Gastroesophageal sphincter (tissue), 4 donors: Measurements from ENCODE around the gene FLG2. TPM values are rescaled to one million over a fixed set of nuclear protein-coding genes. Genes with fewer than 3 reads are reported as not detected.
"Not testable (repeated sequence)": the region's sequence is repeated elsewhere in the genome, so short reads cannot be mapped to it uniquely, and the experiment has no call there.

Source experiments
- ATAC-seq: fragments of 150-250 bp; one replicate; pipeline ENCODE4 v1.9.1; 2016; ENCODE audit warnings: mild to moderate bottlenecking, moderate library complexity
- H3K27ac ChIP-seq, 4 donors: fragments of 200-600 bp; sonication (generic) in 3 of 4; 1 replicate in 3 of 4; 2 replicates in 1 of 4; pipeline ENCODE4 v1.5.1; 2016 to 2019
- H3K27me3 ChIP-seq: fragments of 200-600 bp; sonication (generic); one replicate; pipeline ENCODE4 v1.5.1; 2019
- H3K36me3 ChIP-seq, 2 donors: fragments of 200-600 bp; sonication (generic); one replicate each; pipeline ENCODE4 v1.5.1; 2019; ENCODE audit warnings: control low read depth in 1 of 2
- H3K4me1 ChIP-seq, 3 donors: fragments of 200-600 bp; sonication (generic); 1 replicate in 2 of 3; 2 replicates in 1 of 3; pipeline ENCODE4 v1.5.1; 2016 to 2019; ENCODE audit warnings: control low read depth in 2 of 3
- H3K4me3 ChIP-seq, 2 donors: fragments of 200-600 bp; sonication (generic); one replicate each; pipeline ENCODE4 v1.5.1; 2019; ENCODE audit warnings: mild to moderate bottlenecking in 1 of 2, moderate library complexity in 1 of 2
- H3K9me3 ChIP-seq, 3 donors: fragments of 200-600 bp; sonication (generic); one replicate each; pipeline ENCODE4 v1.5.1; 2017 to 2019; ENCODE audit warnings: control low read depth in 2 of 3
- WGBS, 2 donors: methylation state at CpG; one replicate each; pipeline ENCODE4 v1.1.5; 2018; ENCODE audit warnings: low coverage in 1 of 2; 5-methylcytosine and 5-hydroxymethylcytosine counted together
- small RNA-seq, 4 donors: library from RNA; depleted of rRNA; stranded (forward); fragments of <200 nt; gene quantifications; one replicate each; pipeline ENCODE3, GENCODE V24; 2016
- total RNA-seq, 4 donors: library from RNA; depleted of rRNA; stranded (reverse); fragments of >200 nt; gene quantifications; one replicate each; pipeline ENCODE4 v1.1.0, GENCODE V29; 2016

The FLG2 gene
- total RNA-seq, 4 donors from 2014 or later, result not detected

GRCh38 chr1:152306123-152306522, 53.7 kb downstream of the FLG2 start:
- not testable (repeated sequence) for H3K4me1 ChIP-seq, H3K4me3 ChIP-seq, ATAC-seq, H3K27me3 ChIP-seq, H3K27ac ChIP-seq
- 92 to 100% methylated on average over 1 to 2 of the region's 10 CpGs for WGBS, 2 donors
- H3K36me3 ChIP-seq, result peaks cover 0 to 54% of the 10 kb centered on the region in 2 donors
- H3K9me3 ChIP-seq, result peaks cover 0 to 56% (median 0%) of the 10 kb centered on the region in 3 donors

GRCh38 chr1:152304773-152305172, 55.0 kb downstream of the FLG2 start:
- not testable (repeated sequence) for ATAC-seq
- H3K36me3 ChIP-seq, result peaks cover 0 to 43% of the 10 kb centered on the region in 2 donors
- WGBS, 2 donors, result no CpG with 5 or more reads among the region's 12 CpGs

GRCh38 chr1:152303139-152303872, 56.5 kb downstream of the FLG2 start:
- H3K27ac ChIP-seq, H3K27me3 ChIP-seq, ATAC-seq, H3K4me1 ChIP-seq, H3K4me3 ChIP-seq: not testable (repeated sequence)
- no CpG with 5 or more reads among the region's 25 CpGs for WGBS, 2 donors
- Histone ChIP-seq H3K9me3 (peaks cover 0 to 42% (median 0%) of the 10 kb centered on the region in 3 donors), H3K36me3 (peaks cover 0 to 31% of the 10 kb centered on the region in 2 donors)

More at GRCh38 chr1:152304773-152305172, 55.0 kb downstream of the FLG2 start:
- not testable (repeated sequence) for H3K4me1 ChIP-seq, H3K27ac ChIP-seq, H3K27me3 ChIP-seq, H3K4me3 ChIP-seq
- peaks cover 0 to 42% (median 0%) of the 10 kb centered on the region in 3 donors for H3K9me3 ChIP-seq

Small RNA genes lying within 50 kb of the gene (small RNA-seq; reads per million reads assigned to genes)
- 0 reads per million in 4 donors for gene HMGN3P1

Other genes starting within 250 kb of the FLG2 start
- gene TCHH, start 244.6 kb downstream of the FLG2 start, total RNA-seq, result under 1 TPM; 0.05 to 0.54 (median 0.17) TPM
- gene RPTN, start 200.8 kb downstream of the FLG2 start, total RNA-seq, result not detected
- under 1 TPM in 1 of 4 donors, not detected in 3; 0.04 TPM for gene HRNR, start 135.8 kb downstream of the FLG2 start, total RNA-seq
- under 1 TPM in 2 of 4 donors, not detected in 2; under 0.01 to 0.08 TPM for gene FLG, start 34.8 kb downstream of the FLG2 start, total RNA-seq
- gene CRNN, start 54.3 kb upstream of the FLG2 start, total RNA-seq, result 100 to 1,000 TPM in 1 of 4 donors, 1 to 10 TPM in 3; 2.2 to 103 (median 4.7) TPM
- gene LCE5A, start 150.8 kb upstream of the FLG2 start, total RNA-seq, result not detected
- 1 to 10 TPM in 2 of 4 donors, not detected in 2; 1.4 to 3.3 TPM for gene CRCT1, start 154.5 kb upstream of the FLG2 start, total RNA-seq
- not detected for gene LCE3E, start 206.8 kb upstream of the FLG2 start, total RNA-seq
- 1 to 10 TPM in 1 of 4 donors, not detected in 3; 1.4 TPM for gene LCE3D, start 220.5 kb upstream of the FLG2 start, total RNA-seq
- gene LCE3C, start 240.2 kb upstream of the FLG2 start, total RNA-seq, result not detected